ENCODE results near the gene PCP4L1.
"Not testable (repeated sequence)": the region's sequence is repeated elsewhere in the genome, so short reads cannot be mapped to it uniquely, and the experiment has no call there.

PCP4L1 gene

GRCh38 chr1:161315841-161316674 is 57.5 kb downstream of the PCP4L1 start:
- DNase-seq: not testable (repeated sequence)

DNA sequence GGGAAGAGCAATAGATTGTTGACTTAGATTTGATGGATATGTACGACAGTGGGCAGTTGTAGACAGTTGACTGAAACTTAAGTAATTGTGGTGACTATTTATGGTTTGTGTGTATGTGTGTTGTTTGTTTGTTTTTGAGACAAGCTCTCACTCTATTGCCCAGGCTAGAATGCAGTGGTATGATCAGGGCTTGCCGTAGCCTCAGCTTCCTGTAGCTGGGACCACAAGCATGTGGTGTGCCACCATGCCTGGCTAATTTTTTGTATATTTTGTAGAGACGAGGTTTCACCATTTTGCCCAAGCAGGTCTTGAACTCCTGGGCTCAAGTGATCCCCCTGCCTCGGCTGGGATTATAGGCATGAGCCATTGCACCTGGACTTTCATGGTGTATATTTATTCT is 65.5 kb downstream of the PCP4L1 start:
- peak in 1 of 5 donors; percentile 16 for DNase-seq

GRCh38 chr1:161330346-161330745 is 71.8 kb downstream of the PCP4L1 start:
- DNase-seq: no peak

DNA sequence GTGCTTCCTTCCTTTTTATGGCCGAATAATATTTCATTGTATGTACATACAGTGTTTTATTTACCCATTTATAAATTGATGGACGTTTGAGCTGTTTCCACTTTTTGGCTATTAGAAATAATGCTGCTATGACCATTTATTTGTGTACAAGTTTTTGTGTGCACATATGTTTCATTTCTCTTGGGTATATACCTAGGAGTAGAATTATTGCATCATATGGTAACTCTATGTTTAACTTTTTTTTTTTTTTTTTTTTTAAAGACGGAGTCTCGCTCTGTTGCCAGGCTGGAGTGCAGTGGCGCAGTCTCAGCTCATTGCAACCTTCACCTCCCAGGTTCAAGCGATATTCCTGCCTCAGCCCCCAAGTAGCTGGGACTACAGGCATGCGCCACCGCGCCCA is 74.6 kb downstream of the PCP4L1 start:
- DNase-seq: no peak
